Measurements from ENCODE around the gene ZDHHC14.

The ZDHHC14 gene

GRCh38 chr6:157554747-157555146, 173.8 kb downstream of the ZDHHC14 start:
- Histone ChIP-seq H2AFZ (ENCODE audit: low read length) (no peak overlapping the region), H3K4me2 (ENCODE audit: low read depth, low read length) (no peak overlapping the region), H3K9me2 (replicated peaks; ENCODE audit: insufficient read depth, low read length) (no peaks in the 10 kb centered on the region), H3K79me2 (ENCODE audit: low read length) (no peaks in the 10 kb centered on the region; the same call in 1 of the 2 replicates), H3F3A (ENCODE audit: insufficient read depth, low read length) (peaks cover 28% of the 10 kb centered on the region), H3K27me3 (replicated peaks; ENCODE audit: insufficient read depth, low read length) (no peaks in the 10 kb centered on the region), H3K4me1 (ENCODE audit: low read length) (peaks cover 42% of the 10 kb centered on the region), H3K27ac (ENCODE audit: low read length) (no peak overlapping the region), H3K9ac (ENCODE audit: low read length) (no peak overlapping the region), H3K4me3 (ENCODE audit: low read length) (no peak overlapping the region), H3K36me3 (replicated peaks; ENCODE audit: insufficient read depth, low read length) (no peaks in the 10 kb centered on the region), H4K20me1 (ENCODE audit: insufficient read depth, low read length) (no peaks in the 10 kb centered on the region), H3K9me3 (replicated peaks; ENCODE audit: insufficient read depth, low read length) (no peaks in the 10 kb centered on the region)
- TF ChIP-seq EZH2phosphoT487 (IDR thresholded peaks at IDR 0.05; ENCODE audit: low read length) = no peak
- no peak for DNase-seq

- Histone ChIP-seq H3K79me2 (ENCODE audit: low read length) (no peaks in the 10 kb centered on the region; the same call in 1 of the 2 replicates), H3K36me3 (replicated peaks; ENCODE audit: insufficient read depth, low read length) (no peaks in the 10 kb centered on the region), H3K27me3 (replicated peaks; ENCODE audit: insufficient read depth, low read length) (no peaks in the 10 kb centered on the region), H3K4me3 (ENCODE audit: low read length) (no peak overlapping the region), H4K20me1 (ENCODE audit: insufficient read depth, low read length) (no peaks in the 10 kb centered on the region), H2AFZ (ENCODE audit: low read length) (no peak overlapping the region), H3K9ac (ENCODE audit: low read length) (no peak overlapping the region), H3K4me1 (ENCODE audit: low read length) (peaks cover 51% of the 10 kb centered on the region), H3K9me3 (replicated peaks; ENCODE audit: insufficient read depth, low read length) (no peaks in the 10 kb centered on the region), H3K9me2 (replicated peaks; ENCODE audit: insufficient read depth, low read length) (no peaks in the 10 kb centered on the region), H3K27ac (ENCODE audit: low read length) (peak overlapping the region; percentile 99; the same call in 1 of the 2 replicates), H3K4me2 (ENCODE audit: low read depth, low read length) (peak overlapping the region; percentile 69; the same call in 1 of the 2 replicates), H3F3A (ENCODE audit: insufficient read depth, low read length) (peaks cover 31% of the 10 kb centered on the region)
- TF ChIP-seq EZH2 (optimal IDR thresholded peaks at IDR 0.05; ENCODE audit: low read depth, low read length) (no peak), CTCF (IDR thresholded peaks at IDR 0.05; ENCODE audit: low read length) (no peak), EZH2phosphoT487 (IDR thresholded peaks at IDR 0.05; ENCODE audit: low read length) (no peak)
- DNase-seq = no peak
Measured at GRCh38 chr6:157555455-157556143, 174.6 kb downstream of the ZDHHC14 start.

- H3K4me1 ChIP-seq (ENCODE audit: low read length) = peaks cover 57% of the 10 kb centered on the region
- peak overlapping the region; percentile 79 for H3K9ac ChIP-seq (ENCODE audit: low read length)
Measured at GRCh38 chr6:157556144-157556645, 175.2 kb downstream of the ZDHHC14 start.

More at GRCh38 chr6:157556144-157556645, 175.2 kb downstream of the ZDHHC14 start:
- Histone ChIP-seq H3K4me3 (ENCODE audit: low read length) (no peak overlapping the region), H3K27me3 (replicated peaks; ENCODE audit: insufficient read depth, low read length) (no peaks in the 10 kb centered on the region), H3K9me3 (replicated peaks; ENCODE audit: insufficient read depth, low read length) (no peaks in the 10 kb centered on the region), H3K27ac (ENCODE audit: low read length) (peak overlapping the region; percentile 99), H3F3A (ENCODE audit: insufficient read depth, low read length) (peaks cover 37% of the 10 kb centered on the region), H3K4me2 (ENCODE audit: low read depth, low read length) (peak overlapping the region; percentile 69), H2AFZ (ENCODE audit: low read length) (peak overlapping the region; percentile 27; the same call in 1 of the 2 replicates), H3K36me3 (replicated peaks; ENCODE audit: insufficient read depth, low read length) (no peaks in the 10 kb centered on the region), H3K9me2 (replicated peaks; ENCODE audit: insufficient read depth, low read length) (no peaks in the 10 kb centered on the region), H4K20me1 (ENCODE audit: insufficient read depth, low read length) (no peaks in the 10 kb centered on the region), H3K79me2 (ENCODE audit: low read length) (no peaks in the 10 kb centered on the region; the same call in 1 of the 2 replicates)
- DNase-seq = peak; percentile 23
- TF ChIP-seq EZH2 (optimal IDR thresholded peaks at IDR 0.05; ENCODE audit: low read depth, low read length) (no peak), CTCF (IDR thresholded peaks at IDR 0.05; ENCODE audit: low read length) (no peak), EZH2phosphoT487 (IDR thresholded peaks at IDR 0.05; ENCODE audit: low read length) (no peak)
